NCI-H128 (cell line): Measurements from ENCODE around the gene PIP4K2A.
"Not testable (repeated sequence)": the region's sequence is repeated elsewhere in the genome, so short reads cannot be mapped to it uniquely, and the experiment has no call there.

ENCODE experiments used
- DNase-seq: peaks from one replicate; lab custom pipeline; 2025; ENCODE audit not compliant: unreplicated experiment; lab: John Stamatoyannopoulos, UW

The PIP4K2A gene

DNA sequence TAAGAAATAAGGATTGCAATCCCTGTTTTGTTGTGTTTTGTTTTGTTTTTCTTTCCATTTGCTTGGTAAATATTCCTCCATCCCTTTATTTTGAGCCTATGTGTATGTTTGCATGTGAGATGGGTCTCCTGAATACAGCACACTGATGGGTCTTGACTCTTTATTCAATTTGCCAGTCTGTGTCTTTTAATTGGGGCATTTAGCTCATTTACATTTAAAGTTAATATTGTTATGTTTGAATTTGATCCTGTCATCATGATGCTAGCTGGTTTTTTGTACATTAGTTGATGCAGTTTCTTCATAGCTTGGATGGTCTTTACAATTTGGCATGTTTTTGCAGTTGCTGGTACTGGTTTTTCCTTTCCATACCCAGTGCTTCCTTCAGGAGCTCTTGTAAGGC, 190.0 kb downstream of the PIP4K2A start:
- not testable (repeated sequence) for DNase-seq

DNA sequence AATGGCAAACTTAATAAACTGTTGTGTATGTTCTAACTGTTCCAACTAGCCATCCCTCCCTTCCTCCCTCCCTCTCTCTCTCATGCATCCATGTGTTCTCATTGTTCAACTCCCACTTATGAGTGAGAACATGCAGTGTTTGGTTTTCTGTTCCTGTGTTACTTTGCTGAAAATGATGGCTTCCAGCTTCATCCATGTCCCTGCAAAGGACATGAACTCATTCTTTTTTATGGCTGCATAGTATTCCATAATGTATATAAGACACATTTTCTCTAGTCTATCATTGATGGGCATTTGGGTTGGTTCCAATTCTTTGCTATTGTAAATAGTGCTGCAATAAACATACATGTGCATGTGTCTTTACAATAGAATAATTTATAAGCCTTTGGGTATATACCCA, 193.7 kb downstream of the PIP4K2A start:
- not testable (repeated sequence) for DNase-seq

DNA sequence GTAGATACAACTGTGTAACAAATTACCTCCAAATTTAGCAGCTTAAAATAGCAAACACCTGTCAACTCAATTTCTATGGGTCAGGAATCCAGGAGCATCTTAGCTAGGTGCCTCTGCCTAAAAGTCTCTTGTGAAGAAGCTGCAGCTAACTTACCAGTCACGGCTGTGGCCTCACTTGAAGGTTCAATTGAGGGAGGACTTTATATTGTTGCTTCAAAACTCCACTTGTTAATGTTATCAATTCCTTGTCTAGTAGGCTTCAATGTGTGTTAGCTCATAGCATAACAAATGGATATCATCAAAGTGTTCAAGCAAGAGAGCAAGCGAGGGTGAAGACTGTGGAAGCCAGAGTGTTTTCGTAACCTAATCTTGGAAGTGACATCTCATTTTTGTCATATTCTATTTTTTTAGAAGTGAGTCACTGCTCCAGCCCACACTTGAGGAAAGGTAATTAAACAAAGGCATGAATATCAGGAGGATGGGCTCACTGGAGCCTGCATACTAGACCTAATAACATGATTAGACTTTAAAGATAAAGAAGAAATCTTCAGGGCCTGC, 196.1 kb downstream of the PIP4K2A start:
- no peak for DNase-seq

DNA sequence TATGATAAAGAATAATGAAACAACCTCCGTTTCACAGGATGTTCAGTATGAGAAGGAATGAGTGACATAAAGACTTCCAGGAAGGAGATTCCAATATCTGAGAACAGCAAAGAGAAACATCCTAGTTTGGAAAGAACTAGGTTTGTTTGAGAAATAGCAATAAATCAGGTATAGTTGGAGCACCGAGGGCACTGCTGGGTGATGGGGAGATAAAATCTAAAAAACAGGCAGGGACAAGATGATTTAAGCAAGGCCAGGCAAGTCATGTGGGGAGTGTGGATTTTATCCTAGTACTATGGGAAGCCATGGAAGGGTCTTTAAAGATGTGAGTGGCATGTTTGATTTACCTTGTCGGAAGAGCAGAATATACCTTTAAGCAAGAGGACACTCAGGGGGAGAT, 199.4 kb downstream of the PIP4K2A start:
- no peak for DNase-seq

DNA sequence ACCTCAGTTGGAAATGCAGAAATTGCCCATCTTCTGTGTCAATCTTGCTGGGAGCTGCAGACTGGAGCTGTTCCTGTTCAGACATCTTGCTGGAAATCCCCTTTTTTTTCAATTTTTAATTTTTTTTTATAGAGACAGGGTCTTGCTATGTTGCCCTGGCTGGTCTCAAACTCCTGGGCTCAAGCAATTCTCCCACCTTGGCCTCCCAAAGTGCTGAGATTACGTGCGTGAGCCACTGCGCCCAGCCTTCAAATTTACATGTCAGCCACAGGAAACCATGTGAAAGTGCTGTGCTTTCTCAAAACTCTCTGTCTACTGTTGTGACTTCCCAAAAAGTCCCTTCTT, 200.0 kb downstream of the PIP4K2A start:
- not testable (repeated sequence) for DNase-seq

DNA sequence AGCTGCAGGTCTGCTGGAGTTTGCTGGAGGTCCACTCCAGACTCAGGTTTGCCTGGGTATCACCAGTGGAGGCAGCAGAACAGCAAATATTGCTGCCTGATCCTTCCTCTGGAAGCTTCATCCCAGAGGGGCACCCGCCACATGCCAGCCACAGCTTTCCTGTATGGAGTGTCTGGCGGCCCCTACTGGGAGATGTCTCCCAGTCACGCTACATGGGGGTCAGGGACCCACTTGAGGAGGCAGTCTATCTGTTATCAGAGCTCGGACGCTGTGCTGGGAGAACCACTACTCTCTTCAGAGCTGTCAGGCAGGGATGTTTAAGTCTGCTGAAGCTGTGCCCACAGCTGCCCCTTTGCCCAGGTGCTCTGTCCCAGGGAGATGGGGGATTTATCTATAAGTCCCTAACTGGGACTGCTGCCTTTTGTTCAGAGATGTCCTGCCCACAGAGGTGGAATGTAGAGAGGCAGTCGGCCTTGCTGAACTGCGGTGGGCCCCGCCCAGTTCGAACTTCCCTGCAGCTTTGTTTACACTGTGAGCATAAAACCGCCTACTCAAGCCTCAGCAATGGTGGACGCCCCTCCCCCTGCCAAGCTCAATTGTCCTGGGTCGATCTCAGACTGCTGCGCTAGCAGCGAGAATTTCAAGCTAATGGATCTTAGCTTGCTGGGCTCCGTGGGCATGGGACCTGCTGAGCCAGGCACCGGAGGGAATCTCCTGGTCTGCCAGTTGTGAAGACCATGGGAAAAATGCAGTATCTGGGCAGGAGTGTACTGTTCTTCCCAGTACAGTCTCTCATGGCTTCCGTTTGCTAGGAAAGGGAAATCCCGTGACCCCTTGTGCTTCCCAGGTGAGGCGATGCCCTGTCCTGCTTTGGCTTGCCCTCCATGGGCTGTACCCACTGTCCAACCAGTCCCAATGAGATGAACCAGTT, 200.6 kb downstream of the PIP4K2A start:
- not testable (repeated sequence) for DNase-seq

DNA sequence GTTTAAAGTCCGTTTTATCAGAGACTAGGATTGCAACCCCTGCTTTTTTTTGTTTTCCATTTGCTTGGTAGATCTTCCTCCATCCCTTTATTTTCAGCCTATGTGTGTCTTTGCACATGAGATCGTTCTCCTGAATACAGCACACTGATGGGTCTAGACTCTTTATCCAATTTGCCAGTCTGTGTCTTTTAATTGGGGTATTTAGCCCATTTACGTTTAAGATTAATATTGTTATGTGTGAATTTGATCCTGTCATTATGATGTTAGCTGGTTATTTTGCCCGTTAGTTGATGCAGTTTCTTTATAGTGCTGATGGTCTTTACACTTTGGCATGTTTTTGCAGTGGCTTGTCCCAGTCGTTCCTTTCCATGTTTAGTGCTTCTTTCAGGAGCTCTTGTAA, 202.4 kb downstream of the PIP4K2A start:
- not testable (repeated sequence) for DNase-seq

DNA sequence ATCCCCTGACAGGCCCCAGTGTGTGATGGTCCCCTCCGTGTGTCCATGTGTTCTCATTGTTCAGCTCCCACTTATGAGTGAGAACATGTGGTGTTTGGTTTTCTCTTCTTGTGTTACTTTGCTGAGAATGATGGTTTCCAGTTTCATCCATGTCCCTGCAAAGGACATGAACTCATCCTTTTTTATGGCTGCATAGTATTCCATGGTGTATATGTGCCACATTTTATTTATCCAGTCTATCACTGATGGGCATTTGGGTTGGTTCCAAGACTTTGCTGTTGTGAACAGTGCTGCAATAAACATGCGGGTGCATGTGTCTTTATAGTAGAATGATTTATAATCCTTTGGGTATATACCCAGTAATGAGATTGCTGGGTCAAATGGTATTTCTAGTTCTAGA, 206.2 kb downstream of the PIP4K2A start:
- not testable (repeated sequence) for DNase-seq

DNA sequence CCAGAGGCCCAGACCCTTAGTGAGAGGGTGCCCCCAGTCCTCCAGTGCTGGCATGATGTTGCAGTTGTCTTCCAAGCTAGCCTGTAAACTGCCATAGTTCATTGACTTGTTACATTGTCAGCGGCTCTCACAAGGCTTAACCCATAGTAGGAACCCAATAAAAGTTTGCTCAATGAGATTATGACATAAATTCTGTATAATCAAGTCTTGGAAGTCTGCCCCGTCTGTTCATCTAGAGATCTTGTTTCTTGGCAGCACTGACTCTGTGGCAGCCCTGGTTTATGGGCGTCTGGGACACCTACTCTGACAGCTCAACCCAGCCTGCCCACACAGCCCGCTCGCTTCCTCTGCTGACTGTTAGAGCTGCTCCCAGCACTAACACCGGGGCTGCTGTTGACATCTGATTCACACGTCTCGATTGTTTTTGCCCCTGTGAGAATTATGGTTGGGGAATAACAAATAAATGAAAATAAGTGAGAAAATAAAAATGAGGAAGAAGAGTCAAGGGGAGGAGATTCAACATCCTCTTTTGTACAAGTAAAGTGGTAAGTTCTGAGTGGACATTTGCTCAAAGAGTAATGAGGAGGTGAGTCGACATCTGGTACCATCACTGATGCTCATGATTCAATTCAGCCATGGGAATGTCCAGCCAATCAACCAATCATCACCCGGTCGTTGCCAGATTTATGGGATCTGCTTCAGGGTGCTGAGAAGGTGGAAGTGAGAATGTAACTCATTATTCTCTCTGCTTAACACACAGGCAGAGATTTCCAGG, 208.3 kb downstream of the PIP4K2A start:
- no peak for DNase-seq

DNA sequence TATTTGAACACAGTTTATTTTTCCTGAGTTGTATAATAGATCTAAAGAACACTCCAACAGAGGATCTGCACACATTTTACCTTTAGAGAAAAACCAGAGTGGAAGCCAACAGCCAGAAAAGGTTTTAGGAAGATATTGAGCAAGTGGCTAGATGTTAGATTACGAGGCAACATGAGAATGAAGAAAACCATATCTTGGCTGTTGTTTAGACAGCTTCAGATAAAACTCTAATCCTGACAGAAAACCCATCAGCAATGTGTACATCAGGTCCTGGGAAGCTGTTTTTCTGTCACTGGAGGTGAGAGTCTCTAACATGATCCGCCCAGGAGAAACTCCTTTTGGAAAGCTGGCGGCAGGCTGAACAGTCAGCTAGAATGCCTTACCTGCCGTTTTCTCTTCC, 209.6 kb downstream of the PIP4K2A start:
- no peak for DNase-seq

DNA sequence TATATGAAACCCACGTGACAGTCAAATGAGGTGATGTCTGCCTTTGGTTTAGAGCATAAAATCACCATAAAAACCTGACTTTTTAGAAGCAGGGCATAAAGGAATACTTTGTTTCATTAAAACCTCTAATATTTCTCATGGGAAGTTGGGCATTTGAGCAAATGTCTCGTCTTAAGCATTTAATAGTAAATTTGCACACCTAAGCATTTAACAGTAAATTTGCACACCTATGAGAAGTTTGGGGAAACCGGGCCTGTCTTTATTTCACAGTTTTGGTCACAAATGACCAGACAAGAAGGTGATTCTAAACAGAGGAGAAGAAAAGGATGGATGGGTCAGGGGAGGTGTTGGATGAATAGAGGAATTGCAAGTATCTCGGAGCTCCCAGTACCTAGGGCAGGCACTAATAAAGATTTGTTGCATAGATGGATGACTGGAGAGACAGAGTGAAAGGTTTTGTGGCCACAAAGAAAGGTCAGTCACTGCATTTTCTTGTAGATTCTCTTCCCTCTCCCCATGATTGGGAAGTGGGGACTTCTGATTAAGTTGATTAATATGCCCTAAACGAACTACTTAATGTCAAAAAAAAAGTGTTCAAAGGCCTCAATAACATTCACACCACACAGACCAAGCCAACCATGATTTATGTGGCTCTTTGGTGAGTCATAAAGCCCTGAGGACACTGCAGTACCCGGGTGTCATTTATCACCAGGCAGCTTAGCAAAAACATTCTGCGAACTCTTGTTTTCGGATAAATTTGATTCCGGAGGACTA, 210.9 kb downstream of the PIP4K2A start:
- DNase-seq: no peak

DNA sequence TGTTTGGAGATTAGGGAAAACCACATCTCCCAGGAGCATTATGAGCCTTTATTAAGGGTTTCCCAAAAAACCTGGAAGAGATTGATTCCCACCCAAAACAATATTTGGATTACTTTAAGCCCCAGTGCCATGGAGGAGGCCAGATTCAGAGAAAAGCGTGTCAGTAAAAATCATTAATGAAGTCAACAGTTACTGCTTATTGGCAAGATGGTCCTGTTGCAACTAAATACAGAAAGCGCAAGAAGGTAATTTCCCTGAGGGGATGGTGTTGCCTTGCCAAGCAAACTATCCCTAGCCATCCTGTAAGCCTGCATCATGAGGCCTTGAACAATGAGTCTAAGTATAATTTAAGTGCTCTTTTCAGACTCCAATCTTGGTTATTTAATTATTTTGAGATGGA, 212.5 kb downstream of the PIP4K2A start:
- no peak for DNase-seq

DNA sequence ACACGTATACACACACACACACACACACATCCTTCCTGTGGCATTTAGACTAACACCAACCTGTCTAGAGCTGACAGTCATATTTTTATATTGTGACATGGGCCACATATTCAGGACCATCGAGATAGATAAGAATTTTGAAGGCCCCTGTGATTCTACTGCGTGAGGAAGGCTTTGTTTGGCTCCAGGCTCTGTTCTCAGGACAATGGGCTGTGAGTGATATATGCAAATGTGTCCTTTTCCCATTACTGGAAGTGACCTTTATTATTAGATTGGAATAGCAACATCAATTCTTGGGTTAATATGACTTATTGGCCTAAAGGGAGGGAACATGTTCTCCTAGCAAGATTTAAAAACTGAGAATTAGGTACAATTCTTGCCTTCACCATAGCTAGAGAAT, 213.0 kb downstream of the PIP4K2A start:
- DNase-seq: no peak

DNA sequence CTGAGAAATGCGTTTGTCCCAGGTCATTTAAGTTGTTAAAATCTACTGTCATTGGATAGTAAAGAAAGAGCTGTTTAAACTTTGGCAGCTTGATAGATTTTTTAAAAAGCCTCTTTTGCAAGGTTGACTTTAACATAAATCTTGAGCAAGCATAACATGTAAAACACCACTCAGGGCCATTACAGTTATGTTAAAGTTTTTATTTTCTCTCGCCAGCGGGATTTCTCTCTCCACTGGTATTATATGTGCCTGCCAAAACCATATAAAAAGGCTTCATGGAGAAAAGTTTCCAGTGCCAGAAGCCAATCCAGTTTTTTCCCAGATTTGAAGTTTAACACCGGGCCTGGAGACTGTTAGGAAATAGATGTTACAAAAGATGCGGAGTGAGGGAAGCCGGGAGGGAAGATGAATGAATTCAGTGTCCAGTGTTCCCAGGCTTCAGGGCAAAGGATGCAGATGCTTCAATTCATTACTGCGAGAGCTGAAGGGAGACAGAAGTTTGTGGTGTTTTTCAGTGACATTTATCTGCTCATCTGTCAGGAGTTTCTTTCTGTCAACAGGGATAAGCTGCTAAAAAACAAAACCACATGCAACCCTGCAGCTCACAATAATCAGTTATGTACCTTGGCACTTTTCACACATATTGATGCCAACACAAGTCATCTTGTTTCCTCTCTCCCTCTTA, 213.6 kb downstream of the PIP4K2A start:
- no peak for DNase-seq

DNA sequence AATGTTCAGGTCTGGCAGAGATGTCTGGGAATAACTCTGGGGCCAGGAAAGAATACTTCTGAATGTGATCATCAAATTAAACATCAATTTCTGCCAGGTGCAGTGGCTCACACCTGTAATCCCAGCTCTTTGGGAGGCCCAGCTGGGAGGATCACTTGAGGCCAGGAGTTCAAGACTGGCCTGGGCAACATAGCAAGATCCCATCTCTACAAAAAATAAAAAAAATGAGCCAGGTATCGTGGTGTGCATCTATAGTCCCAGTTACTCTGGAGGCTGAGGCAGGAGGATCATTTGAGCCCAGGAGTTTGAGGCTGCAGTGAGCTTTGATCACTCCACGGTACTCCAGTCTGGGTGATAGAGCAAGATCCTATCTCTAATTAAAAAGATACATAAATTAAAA, 214.4 kb downstream of the PIP4K2A start:
- DNase-seq: not testable (repeated sequence)

DNA sequence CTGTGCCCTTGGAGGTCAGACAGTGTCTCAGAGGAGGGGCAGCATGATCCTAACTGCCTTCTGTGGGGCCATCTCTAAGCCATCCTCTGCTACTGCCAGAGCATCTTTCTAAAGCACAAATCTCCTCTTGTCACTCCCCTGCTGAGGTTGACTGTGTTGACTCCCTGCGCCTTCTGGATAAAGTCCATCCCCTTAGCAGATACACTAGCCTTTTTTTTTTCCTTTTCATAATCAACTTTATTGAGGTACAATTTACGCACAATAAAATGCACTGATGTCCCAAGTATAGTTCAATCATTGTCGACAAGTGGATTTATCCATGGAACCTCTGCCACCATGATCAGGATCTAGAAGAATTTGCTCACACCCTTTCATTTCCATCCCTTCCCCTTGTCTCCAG, 219.0 kb downstream of the PIP4K2A start:
- no peak for DNase-seq

DNA sequence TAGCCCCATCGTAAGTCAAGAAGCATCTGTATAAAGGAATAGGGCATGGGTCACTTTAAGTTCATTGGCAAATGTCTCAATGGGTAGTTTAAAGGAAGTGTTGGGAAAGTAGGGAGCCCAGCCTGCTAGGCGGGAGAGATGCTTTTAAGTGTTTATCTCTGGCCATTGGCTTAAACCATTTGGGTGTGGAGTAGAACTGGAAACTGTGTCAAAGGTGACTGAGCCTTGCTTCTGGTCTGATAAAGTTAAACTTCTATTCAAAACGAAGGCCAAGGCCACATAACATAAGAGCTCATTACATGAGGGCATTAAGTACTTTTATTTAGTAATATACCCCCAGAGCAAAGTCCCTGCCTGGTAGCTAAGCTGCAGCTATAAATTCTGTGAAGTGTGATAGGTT, 220.4 kb downstream of the PIP4K2A start:
- no peak for DNase-seq

DNA sequence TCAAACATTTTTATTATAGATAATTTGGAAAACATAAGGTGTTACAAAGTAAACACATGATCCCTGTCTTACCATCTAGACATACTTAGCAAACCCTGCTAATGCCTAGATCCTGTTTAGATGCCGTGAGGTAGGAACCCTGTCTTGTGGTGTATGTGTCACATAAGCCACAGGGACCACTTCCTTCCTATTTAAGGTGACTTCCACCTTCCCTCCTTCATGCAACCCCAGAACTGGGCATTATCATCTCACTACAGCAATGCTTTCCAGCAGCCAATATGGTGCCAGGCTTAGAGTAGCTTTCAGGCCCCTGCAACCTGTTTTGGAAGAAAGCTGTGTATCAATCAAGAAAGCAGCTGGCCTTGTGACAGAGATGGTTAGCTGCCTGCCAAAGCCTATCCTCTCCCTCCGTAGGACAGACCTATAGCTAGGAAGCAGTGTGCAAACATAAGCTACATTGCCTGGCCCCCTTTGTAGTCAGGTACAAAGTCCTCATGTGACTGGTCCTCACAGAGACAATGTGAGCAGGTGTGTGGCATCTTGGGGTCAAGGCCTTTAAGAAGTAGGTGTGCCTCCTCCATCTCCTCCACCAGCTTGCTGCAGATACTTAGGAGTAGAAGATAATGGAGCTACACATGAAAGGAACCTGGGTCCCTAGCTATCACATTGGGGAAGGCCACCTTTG, 222.3 kb downstream of the PIP4K2A start:
- no peak for DNase-seq

DNA sequence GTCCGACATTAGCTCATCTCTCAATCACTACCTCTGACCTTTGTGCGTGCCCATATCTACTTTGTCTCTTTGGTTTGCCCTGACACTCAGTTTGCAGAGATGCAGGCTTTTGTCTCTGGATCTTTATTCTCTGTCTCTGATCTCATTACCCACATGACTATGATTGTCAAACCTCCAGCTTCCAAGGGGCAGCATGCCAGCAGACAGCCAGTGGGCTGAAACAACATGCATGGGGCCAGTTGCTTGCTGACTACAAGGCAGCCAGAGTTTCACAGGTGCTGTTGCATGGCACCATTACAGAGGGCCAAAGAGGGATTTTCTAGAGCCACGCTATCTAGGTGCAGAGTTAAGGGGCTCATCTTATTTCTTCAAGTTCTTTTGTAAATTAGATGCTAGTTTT, 222.9 kb downstream of the PIP4K2A start:
- DNase-seq: no peak

DNA sequence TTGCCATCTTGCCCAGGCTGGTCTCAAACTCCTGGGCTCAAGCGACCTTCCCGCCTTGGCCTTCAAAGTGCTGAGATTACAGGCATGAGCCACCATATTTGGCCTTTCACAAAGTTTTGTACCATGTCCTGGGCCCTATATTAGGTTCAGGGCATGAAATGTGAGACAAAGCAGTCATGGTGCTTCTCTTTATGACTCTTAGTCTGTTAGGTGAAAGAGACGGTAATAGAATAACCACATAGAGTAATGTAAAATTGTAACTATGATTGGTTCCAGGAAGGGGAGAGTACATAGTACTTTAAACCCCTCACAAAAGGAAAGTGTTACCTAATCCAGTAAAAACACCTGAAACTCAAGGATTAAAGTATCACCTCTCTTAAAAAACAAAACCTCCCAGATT, 224.4 kb downstream of the PIP4K2A start:
- no peak for DNase-seq
